ENCODE measurements around the gene CCDC184. TPM values are rescaled to one million over a fixed set of nuclear protein-coding genes. Genes with fewer than 3 reads are reported as not detected.
A peak's percentile ranks its signal among the peaks of the same experiment; 100 is the strongest.
"Not testable (repeated sequence)": the region's sequence is repeated elsewhere in the genome, so short reads cannot be mapped to it uniquely, and the experiment has no call there.

Gene CCDC184
- total and polyA plus RNA-seq, 2 of the 13 experiments (the other 11 are each of a cell fraction or from before 2014, with no cell fraction given), result not detected

- H3K9ac ChIP-seq (ENCODE audit: insufficient read depth, low read depth, low read length); H4K20me1 ChIP-seq (ENCODE audit: insufficient read depth, low read length); intact Hi-C loops (cut with micrococcal nuclease; ENCODE audit: unreplicated experiment); BruUV-seq (replicated peaks); POLR2A ChIA-PET; ATAC-seq; H3K9me3 ChIP-seq (ENCODE audit: low read length); in situ Hi-C loops (cut with HindIII; ENCODE audit: extremely low pct_ligation_motif_present, low pct_unique_long_range_greater_than_20kb); H3K27ac ChIP-seq (ENCODE audit: extremely low read length, insufficient read depth, low read length); H3K27me3 ChIP-seq (ENCODE audit: control insufficient read depth in 1 of 2, insufficient read depth in 2 of 2, low read length in 2 of 2); H3K36me3 ChIP-seq (replicated peaks in 1 of 2; ENCODE audit: control insufficient read depth in 1 of 2, insufficient read depth in 2 of 2, low read length in 2 of 2); H3K79me2 ChIP-seq (ENCODE audit: insufficient read depth, low read length); CTCF ChIA-PET (ENCODE audit: low intra/inter-chr PET ratio, low total read pairs); H2AFZ ChIP-seq (ENCODE audit: low read length); DNase-seq (ENCODE audit: low spot score); H3K4me2 ChIP-seq (ENCODE audit: low read depth, low read length); H3K4me3 ChIP-seq (replicated peaks in 1 of 3; ENCODE audit: insufficient read depth in 1 of 3, low read depth in 2 of 3, low read length in 3 of 3); FAIRE-seq: not testable (repeated sequence)
- peaks cover 13% of the 10 kb centered on the region for H3K4me1 ChIP-seq (ENCODE audit: insufficient read depth, low read length)
- 97% methylated on average over 5 of the region's 5 CpGs for WGBS (ENCODE audit: low lambda C conversion rate)
Observed at GRCh38 chr12:48155786-48156185, 27.7 kb upstream of the CCDC184 start.

DNA sequence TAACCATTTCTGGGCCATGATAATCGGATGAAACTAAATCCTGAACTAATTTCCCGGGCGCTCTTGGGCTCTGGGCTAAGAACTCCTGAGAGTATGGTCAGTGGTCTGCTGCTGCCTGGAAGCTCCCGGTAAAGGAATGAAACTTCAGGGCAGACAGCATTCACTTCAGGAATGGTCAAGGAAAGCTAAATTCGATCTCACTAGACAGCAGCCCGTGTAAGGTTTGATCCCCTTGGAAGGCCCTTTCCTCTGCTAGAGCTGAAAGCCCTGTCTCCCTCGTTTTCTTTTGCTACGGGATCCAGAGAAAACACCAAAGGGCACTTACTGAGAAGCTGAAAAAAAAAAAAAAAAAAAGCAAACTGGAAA, 26.8 kb upstream of the CCDC184 start:
- peak overlapping the region; percentile 67 for H3K27ac ChIP-seq (ENCODE audit: extremely low read length, insufficient read depth, low read length)
- ChIA-PET POLR2A (interaction anchor here (1.0 to 2.6 kb wide), 5 partner anchors 11 to 133 kb away, joined by 4 to 37 read pairs (median 5); partner anchors contain the start of gene SENP1), CTCF (ENCODE audit: low intra/inter-chr PET ratio, low total read pairs) (no interaction called here)
- H3K27me3 ChIP-seq (ENCODE audit: control insufficient read depth in 1 of 2, insufficient read depth in 2 of 2, low read length in 2 of 2), result no peaks in the 10 kb centered on the region
- H3K9me3 ChIP-seq (ENCODE audit: low read length), result no peaks in the 10 kb centered on the region
- H3K4me1 ChIP-seq (ENCODE audit: insufficient read depth, low read length), result peaks cover 13% of the 10 kb centered on the region
- no peaks in the 10 kb centered on the region; a peak in 2 of 5 replicates for H3K36me3 ChIP-seq (replicated peaks in 1 of 2; ENCODE audit: control insufficient read depth in 1 of 2, insufficient read depth in 2 of 2, low read length in 2 of 2)
- H3K79me2 ChIP-seq (ENCODE audit: insufficient read depth, low read length), result peaks cover 6% of the 10 kb centered on the region
- ATAC-seq (peak; percentile 12; the same call in 2 of the 3 replicates), DNase-seq (ENCODE audit: low spot score) (no peak), FAIRE-seq (no peak)
- H3K4me2 ChIP-seq (ENCODE audit: low read depth, low read length), result peak overlapping the region; percentile 88
- H3K4me3 ChIP-seq (replicated peaks in 1 of 3; ENCODE audit: insufficient read depth in 1 of 3, low read depth in 2 of 3, low read length in 3 of 3), result peak overlapping the region; percentile 85 to 99 (median 89)
- BruUV-seq (replicated peaks), result no TSS peak
- 10% methylated on average over 7 of the region's 8 CpGs for WGBS (ENCODE audit: low lambda C conversion rate)
- TF ChIP-seq ZNF788 (CRISPR knock-in tag; IDR thresholded peaks at IDR 0.05; ENCODE audit: borderline replicate concordance) (0 out of 2 replicates have a peak, but pooled peaks have one; percentile 6), HNRNPK (IDR thresholded peaks at IDR 0.05; ENCODE audit: low read depth, low read length, poor library complexity, severe bottlenecking) (no peak), ZNF18 (CRISPR knock-in tag; IDR thresholded peaks at IDR 0.05; ENCODE audit: insufficient replicate concordance) (peak; percentile 13)
- no peaks in the 10 kb centered on the region for H4K20me1 ChIP-seq (ENCODE audit: insufficient read depth, low read length)
- peak overlapping the region; percentile 76 for H3K9ac ChIP-seq (ENCODE audit: insufficient read depth, low read depth, low read length)
- in situ Hi-C loops (cut with HindIII; ENCODE audit: extremely low pct_ligation_motif_present, low pct_unique_long_range_greater_than_20kb) (no loop called here), intact Hi-C loops (cut with micrococcal nuclease; ENCODE audit: unreplicated experiment) (loop anchor here (1.0 kb wide), 1 partner anchor 51 kb away; no protein-coding TSS in a partner anchor)
- peak overlapping the region; percentile 82 for H2AFZ ChIP-seq (ENCODE audit: low read length)
